Central memory CD4-positive, alpha-beta T cell (primary cell): ENCODE measurements around the gene GNG4.
"Not testable (repeated sequence)": the region's sequence is repeated elsewhere in the genome, so short reads cannot be mapped to it uniquely, and the experiment has no call there.

ENCODE experiments used
- DNase-seq: peaks from one replicate; pipeline ENCODE4 v3.0.0; 2022

GNG4 gene

DNA sequence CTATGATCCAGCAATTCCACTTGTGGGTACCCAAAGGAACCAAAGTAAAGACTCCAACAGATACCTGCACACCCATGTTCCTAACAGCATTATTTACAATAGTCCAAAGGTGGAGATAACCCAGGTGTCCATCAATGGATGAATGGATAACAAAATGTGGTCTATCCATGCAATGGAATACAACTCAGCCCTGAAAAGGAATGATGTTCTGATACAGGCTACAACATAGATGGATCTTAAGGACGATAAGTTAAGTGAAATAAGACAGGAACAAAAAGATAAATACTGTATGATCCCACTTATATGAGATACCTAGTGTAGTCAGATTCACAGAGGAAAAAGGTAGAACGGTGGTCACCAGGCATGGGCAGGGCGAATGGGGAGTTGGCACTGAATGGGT is 69.7 kb downstream of the GNG4 start:
- DNase-seq: no peak

DNA sequence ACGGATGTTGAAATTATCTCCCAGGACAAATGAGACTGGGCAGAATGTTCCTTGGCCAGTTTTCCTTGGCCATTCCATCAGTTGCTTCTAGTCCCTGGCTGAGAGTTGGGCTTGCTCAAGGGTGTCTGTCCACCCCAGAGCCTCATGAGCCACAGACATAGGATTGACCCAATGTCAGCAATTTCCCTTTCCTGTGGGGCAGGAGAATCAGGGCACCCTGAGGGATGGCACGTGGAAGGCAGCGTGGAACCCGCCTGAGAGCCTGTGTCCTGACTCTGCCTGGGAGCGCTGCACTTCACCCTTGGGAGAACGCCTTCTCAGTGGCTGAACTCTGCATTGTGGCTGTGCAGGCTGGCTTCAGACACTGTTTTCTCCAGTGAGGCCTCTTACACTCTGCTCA is 74.0 kb downstream of the GNG4 start:
- DNase-seq: no peak

DNA sequence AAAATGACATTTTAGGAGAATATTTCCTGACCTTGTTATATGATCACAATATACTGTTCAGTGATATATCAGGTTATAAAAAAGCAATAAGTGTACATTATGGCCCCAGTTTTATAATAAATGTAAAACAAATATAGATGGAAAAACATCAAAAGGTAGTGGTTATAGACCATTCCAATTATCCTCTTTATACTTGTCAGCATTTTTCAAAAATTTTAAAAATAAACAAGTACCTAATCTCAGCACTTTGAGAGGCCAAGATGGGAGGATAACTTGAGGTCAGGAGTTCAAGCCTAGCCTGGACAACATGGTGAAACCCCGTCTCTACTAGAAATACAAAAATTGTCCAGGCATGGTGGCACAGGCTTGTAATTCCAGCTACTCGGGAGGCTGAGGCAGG is 75.7 kb downstream of the GNG4 start:
- no peak for DNase-seq

DNA sequence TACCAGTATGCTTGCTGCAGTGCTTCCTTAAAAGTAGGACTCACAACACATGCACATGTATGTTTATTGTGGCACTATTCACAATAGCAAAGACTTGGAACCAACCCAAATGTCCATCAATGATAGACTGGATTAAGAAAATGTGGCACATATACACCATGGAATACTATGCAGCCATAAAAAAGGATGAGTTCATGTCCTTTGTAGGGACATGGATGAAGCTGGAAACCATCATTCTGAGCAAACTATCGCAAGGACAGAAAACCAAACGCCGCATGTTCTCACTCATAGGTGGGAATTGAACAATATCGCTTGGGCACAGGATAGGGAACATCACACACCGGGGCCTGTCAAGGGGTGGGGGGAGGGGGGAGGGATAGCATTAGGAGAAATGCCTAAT is 76.6 kb downstream of the GNG4 start:
- DNase-seq: not testable (repeated sequence)

DNA sequence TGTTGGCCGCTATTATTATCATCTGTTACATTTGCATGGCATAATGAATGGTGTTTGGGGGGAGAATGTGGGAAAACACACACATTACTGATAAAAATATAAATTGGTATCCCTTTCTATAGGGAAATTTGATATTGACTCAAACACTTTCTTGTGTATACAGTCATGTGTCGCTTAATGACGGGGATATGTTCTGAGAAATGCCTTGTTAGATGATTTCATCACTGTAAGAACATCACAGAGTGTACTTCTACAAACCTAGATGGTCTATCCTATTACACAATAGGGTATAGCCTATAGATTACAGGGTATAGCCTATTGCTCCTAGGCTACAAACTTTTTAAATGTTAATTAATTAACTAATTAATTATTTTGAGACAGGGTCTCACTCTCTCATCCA is 78.1 kb downstream of the GNG4 start:
- DNase-seq: no peak

DNA sequence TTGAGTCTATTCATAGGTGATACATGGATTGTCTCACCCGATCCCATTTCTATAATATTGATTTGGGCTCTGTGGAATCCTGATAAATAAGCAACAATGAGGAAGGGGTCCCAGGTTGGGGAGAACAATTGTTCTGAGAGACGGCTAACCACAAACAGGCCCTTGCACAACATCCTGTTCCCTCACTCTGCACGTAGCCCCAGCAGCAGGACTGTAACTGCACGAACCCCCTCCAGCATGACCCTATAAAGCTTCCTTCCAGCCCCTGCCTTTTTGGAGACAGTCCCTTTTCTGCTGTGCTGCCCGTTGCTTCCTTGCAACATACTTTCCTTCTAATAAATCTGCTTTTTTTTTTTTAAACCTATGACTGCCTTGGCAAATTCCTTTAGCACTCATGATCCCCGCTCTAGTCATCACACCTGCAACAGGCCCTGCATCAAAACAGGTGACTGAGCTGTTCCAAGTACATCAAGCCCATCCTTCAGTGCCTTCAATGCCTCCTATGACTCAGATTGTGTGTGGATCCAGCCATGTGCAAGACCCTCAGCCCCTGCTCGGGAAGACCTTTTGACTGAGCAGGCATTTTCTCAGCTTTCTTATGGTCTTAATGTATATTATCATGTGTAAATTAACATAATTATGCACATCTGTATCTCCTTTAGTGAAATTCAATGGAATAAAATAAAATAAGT is 81.6 kb downstream of the GNG4 start:
- no peak for DNase-seq

DNA sequence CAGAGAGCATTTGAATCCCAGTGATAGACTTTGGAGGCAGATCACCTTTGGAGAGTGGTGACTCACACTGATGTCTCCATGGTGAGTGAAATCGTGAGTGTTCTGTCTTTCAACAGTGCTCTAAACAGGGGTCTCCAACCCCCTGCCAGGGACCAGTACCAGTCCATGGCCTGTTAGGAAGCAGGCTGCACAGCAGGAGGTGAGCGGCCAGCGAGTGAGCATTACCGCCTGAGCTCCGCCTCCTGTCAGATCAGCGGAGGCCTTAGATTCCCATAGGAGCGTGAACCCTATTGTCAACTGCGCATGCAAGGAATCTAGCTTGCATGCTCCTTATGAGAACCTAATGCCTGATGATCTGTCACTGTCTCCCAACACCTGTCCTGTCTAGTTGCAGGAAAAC is 83.5 kb downstream of the GNG4 start:
- DNase-seq: no peak

DNA sequence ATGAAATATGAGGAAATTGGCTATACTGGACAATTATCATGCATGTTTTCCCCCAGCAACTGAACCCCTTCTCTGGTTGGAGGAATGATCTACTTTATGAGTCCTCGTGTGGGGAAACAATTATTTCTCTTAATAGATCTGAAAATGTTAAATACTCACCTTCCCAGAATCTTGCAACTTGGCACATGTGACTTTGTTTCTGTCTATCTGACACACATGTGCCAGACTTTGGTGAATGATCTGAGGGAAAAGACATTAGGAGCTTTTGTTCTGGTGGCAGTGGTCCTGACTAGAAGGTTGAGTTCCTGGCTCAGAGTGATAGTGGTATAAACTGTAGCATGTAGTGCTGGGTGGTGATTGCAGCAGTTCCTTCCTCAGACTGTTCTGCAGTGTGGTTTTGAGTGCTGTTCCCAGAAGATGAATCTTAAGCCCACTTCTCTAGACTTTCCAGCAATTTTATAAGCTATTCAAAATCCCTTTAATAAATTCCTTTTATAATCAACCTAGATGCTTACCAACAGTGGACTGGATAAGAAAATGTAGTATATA is 86.0 kb downstream of the GNG4 start:
- DNase-seq: no peak

DNA sequence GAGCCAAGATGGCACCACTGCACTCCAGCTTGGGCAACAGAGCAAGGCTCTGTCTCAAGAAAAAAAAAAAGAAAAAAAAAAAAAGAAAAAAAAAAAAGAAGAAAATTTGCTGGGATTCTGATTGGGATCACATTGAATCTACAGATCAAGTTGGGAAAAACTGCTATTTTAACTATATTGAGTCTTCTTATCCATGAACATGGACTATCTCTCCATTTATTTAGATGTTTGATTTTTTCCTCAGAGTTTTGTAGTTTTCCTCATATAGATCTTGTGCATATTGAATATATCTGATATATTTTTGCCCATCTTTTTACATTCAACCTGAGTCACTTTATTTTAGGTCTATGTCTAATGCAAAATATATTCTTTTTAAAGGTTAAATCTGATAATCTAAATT is 87.0 kb downstream of the GNG4 start:
- DNase-seq: no peak

DNA sequence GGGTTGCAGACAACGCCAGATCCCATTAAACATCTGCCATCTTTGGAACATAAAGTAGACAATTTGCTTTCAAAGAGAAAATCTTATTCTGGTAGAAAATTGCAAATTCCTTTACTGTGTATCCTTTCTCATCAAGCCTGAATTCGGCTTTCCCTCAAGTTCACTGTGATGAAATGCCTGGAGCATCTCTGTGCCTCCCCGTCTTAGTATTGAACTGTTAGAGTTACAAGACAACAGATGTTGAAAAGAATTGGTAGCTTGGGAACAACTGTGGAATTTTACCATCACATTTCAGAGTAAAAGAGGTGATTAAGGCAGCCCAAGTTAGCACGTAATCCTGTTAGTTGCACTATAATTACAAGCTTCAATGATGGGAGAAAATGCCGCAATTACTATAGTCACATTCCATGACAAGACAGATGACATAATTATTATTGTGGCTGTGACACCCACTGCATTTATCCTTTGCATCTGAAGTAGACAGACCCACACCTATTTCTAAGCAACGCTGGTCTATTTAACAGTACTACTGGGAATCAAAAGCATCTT is 90.9 kb downstream of the GNG4 start:
- no peak for DNase-seq

DNA sequence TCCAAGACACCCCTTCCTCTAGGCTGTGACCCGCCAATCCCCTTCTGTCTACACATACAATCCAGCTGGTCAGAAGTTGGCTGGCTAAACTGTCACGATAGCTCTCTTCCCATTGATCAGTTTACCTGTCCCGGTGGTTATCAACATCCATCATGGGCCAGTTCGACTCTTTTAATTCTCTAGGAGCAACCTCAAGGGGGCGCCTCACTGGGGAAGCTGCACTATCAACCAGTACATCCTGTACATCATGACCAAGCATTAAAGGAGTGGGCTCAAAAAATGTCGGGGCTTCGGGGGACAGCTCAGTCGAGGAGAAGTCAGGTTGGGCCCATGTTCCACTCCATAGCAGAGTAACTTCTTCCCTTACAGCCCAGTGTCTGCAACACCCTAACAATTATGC is 92.1 kb downstream of the GNG4 start:
- DNase-seq: no peak

DNA sequence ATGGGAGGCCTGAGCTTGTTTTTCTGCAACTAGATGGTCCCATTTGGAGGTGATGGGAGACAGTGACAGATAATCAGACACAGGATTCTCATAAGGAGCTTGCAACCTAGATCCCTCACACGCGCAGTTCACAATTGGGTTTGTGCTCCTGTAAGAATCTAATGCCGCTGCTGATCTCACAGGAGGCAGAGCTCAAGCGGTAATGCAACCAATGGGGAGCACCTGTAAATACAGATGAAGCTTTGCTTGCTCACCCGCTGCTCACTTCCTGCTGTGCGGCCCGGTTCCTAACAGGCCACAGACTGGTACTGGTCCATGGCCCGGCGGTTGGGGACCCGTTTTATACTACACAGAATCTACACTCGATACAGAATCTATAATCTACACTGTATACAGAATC is 92.8 kb downstream of the GNG4 start:
- no peak for DNase-seq

DNA sequence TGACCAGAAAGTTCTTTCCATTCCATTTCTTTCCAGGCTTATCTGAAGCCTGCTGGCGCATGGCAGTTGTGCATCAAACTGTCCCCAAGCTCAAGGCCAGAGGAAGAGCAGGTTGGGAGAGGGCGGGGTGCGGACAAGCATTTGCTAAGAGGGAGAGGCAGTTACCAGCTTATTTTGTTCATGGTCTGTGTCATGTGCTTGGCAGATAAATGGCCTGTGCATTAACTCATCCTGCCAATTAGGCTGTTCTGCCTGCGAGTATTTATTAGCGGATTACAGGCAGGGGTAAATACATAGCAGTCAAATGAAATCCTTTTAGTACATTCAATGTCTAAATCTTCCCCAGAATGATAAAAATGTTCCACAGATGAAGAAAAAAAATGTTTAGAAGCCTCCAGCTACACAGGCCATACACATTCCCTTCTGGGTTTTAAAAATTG is 96.5 kb downstream of the GNG4 start:
- DNase-seq: no peak

DNA sequence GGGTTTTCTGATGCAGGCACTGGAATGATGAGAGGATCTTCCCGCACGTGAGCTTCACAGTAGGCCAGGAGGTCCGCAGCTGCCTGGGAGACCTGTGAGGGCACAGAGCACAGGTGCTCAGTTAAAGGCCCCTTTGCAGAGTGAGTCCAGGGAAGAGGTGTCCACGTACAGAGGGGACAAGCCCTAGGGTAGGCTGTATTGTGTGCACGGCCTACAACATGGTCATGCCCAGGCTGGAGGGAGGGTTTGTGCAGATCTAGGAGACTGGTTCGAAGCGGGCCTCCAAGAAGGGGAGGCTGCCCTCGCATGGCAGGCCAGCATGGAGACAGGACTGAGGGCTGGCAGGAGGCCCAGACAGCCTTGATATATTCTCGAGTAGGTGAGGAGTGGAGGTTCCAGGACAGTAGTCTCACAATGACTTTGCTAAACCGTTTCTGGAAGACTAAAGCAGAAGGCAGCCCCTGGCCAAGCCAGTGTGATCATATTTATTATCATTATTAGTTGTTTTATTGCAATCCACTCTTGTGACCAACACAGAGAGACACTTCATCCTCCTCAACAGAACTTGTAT is 97.4 kb downstream of the GNG4 start:
- no peak for DNase-seq

DNA sequence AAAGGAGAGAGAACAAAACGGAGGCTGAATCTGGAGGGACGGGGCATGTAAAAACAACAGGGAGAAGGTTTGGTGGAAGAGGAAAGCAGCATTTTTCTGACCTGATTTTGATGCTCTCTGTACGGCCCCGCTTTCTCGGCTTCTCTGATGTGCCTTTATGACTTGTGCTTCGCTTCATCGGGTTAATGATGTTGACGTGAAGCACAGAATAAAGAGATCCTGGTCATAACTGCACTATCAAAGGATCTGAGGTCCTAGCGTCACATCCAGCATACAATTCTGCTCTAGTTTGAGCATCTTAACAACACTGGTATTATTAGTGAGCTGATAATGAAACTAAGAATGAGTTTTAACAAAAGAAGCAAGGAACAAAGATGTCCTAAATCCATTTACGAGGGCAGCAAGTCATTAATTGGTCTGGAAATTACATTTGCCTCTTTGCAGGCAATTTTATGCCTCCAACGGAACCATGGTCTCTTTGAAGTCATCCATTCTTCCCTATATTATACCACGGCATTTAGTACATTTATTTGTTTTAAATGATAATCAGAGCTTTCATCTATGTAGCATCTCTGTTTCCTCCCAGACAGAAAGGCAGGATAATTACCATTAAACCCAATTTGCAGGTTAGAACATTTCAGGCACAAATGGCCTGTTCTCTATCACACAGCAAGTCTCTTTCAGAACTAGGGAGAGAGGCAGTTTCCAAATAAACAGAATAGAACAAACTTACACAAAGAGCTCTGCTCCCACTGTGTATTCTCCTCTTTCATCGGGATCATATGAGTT is 100.0 kb downstream of the GNG4 start:
- no peak for DNase-seq

DNA sequence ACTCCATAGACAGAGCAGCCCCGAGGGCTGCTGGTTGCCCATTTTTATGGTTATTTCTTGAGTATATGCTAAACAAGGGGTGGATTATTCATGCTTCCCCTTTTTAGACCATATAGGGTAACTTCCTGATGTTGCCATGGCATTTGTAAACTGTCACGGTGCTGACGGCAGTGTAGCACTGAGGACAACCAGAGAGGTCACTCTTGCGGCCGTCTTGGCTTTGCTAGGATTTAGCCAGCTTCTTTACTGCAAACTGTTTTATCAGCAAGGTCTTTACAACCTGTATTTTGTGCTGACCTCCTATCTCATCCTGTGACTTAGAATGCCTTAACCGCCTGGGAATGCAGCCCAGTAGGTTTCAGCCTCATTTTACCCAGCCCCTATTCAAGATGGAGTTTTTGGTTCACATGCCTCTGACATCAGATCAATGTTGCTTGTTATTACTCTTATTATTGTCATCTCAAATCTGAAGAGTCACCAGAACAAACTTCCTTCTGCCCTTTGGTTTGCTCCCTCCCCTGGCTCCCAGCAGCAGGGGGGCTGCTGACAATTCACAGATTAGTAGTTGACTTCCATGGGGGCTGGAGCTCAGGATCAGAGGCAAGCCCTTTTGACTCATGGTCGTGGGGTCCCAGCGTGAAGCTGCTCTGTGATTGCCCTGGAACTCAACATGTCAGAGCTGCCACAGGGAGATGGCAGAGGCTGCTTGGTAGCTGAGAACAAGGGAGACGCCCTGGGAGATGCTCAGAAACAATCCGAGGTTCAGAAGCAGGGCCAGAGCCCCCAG is 103.0 kb downstream of the GNG4 start:
- DNase-seq: not testable (repeated sequence)

DNA sequence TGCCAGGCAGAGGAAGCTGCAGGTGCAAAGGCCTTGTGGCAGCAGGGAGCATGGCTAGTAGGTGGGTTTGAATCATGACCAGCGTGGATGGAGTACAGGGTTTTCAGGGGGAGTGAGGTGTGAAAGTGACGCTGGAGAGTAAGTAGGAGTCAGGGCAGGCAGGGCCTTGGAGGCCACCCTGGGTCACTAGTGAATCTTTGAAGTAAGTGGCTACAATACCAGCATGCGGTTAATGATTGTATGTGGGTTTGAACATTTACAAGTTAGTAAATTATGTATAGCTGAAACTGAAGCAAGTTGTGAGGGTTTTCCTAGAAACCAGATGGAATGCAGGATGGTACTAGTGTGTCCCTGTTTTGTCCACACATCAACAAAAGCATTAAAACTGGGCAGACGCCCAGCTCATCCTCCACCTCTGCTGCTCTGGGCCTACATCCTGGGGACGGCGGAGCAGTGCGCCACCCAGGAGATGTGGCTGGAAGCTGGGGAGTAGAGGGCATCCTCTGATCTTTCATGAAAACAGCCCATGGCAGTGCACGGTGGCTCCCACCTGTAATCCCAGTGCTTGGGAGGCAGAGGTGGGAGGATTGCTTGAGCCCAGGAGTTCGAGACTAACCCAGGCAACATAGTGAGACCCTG is 104.2 kb downstream of the GNG4 start:
- no peak for DNase-seq

DNA sequence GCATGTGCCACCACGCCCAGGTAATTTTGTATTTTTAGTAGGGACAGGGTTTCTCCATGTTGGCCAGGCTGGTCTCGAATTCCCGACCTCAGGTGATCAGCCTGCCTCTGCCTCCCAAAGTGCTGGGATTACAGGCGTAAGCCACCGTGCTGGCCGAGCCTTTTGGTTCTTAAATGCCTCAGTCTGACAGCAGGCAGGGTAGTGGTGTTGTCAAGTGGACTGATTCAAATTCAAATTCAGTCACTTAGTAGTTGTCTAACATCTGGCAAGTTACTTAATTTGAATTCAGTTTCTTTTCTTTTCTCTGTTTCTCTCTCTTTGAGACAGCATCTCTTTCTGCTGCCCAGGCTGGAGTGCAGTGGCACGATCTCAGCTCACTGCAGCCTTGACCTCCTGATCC is 106.7 kb downstream of the GNG4 start:
- not testable (repeated sequence) for DNase-seq

DNA sequence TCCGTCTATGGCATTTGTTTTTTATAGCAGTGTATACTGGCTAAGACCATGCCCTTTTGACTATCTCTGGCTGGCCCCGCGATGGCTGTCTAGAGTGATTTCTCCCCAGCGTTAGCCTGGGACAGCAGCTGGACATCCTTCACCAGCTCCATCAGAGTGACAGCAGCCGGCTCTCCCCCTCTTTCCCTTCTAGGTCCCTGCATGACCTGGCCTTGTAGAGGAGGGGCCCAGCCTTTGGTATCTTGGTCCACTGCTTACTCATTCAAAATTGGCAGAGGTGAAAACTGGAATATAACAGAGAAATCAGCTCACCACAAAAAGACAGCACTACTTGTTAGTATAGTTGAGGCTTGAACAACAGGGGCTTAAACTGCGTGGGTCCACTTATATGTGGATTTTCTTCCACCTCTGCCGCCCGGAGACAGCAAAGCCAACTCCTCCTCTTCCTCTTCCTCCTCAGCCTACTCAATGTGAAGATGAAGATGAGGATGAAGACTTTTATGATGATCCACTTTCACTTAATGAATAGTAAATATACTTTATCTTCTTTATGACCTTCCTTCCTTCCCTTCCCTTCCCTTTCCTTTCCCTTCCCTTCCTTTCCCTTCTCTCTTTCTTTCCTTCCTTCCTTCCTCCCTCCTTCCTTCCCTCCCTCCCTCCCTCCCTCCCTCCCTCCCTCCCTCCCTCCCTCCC is 116.0 kb downstream of the GNG4 start:
- DNase-seq: no peak

DNA sequence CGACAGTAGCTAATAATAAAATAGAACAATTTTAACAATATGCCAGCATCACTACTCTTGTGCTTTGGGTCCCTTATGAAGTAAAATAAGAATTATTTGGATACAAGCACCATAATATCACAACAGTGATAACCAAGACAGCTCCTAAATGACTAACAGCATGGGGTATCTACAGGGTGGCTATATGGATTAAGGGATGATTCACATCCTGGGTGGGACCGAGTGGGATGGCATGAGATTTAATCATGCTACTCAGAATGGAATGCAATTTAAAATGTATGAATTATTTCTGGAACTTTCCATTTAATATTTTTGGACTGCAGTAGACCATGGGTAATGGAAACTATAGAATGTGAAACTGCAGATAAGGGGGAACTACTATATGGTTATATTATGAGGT is 117.2 kb downstream of the GNG4 start:
- no peak for DNase-seq

DNA sequence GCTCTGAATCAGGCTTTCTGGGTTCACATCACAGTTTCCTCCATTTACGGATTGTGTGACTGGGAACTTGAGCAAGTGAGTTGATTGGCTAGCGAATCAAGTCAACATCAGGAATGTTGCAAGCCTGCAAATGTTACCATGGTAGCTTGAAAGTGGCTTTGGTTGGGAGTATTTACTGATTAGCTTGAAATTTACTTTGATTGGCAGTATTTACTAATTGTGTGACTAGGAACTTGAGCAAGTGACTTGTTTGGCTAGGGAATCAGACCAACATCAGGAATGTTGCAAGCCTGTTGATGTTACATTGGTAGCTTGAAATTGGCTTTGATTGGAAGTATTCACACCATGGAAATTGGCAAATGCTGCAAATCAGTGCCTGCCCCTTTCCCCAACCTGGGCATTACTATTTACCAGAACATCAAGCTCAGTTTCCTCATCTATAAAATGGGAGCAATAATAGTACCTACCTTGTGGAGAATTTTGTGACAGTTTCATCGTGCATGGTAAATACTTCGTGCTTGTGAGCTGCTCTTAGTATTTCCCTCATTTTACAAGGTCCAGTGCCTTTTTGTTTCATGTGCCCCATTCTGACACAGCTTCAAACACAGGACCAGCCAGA is 122.3 kb downstream of the GNG4 start:
- DNase-seq: no peak
